Prostate gland (tissue), 2 donors: ENCODE results near the gene ARRDC3.

Experiments used
- POLR2A ChIP-seq: fragments of 450-650 bp; IDR thresholded peaks from one replicate; pipeline ENCODE4 v1.6.1; 2016; ENCODE audit warnings: antibody characterized with exemption, mild to moderate bottlenecking
- POLR2AphosphoS5 ChIP-seq: sonication (generic); formaldehyde crosslinking; IDR thresholded peaks from one replicate; pipeline ENCODE4 v1.6.1; 2017; ENCODE audit warnings: antibody characterized with exemption
- TF ChIP-seq, protein P1 (sequence below), 4 experiments: fragments of 200-600 bp in 2 of 4; fragments of 450-650 bp in 2 of 4; sonication (generic) in 2 of 4; IDR thresholded peaks; 1 replicate in 3 of 4; 2 replicates in 1 of 4; pipeline ENCODE4 v1.5.1; 2016 to 2019; ENCODE audit warnings: antibody characterized with exemption in 4 of 4, mild to moderate bottlenecking in 2 of 4, moderate library complexity in 2 of 4

DNA sequence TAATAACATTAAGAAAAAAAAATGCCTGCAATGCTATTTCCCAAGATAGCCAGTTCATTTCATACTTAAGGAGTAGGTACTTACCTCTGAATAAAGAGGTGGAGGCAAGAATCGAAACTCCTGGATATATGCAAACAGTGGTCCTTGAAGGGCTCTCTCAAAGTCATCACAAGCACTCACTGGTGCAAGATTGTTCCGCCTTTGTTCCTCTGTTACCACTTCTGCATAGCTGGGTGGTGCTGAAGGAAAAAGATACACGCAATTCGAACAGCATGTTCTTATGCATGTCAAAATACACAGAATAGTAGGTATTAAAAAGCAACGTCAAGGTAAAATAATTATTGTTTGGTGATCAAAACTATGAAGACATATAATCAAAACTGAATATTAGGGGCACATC lies 9.5 kb downstream of the ARRDC3 start:
- no peak for TF ChIP-seq POLR2A
- TF ChIP-seq, protein P1, sequence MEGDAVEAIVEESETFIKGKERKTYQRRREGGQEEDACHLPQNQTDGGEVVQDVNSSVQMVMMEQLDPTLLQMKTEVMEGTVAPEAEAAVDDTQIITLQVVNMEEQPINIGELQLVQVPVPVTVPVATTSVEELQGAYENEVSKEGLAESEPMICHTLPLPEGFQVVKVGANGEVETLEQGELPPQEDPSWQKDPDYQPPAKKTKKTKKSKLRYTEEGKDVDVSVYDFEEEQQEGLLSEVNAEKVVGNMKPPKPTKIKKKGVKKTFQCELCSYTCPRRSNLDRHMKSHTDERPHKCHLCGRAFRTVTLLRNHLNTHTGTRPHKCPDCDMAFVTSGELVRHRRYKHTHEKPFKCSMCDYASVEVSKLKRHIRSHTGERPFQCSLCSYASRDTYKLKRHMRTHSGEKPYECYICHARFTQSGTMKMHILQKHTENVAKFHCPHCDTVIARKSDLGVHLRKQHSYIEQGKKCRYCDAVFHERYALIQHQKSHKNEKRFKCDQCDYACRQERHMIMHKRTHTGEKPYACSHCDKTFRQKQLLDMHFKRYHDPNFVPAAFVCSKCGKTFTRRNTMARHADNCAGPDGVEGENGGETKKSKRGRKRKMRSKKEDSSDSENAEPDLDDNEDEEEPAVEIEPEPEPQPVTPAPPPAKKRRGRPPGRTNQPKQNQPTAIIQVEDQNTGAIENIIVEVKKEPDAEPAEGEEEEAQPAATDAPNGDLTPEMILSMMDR (IDR thresholded peaks at IDR 0.05), result no peak
- TF ChIP-seq POLR2AphosphoS5, result no peak
